T-helper 22 cell (primary cell): ENCODE measurements around the gene FOLR1.
"Not testable (repeated sequence)": the region's sequence is repeated elsewhere in the genome, so short reads cannot be mapped to it uniquely, and the experiment has no call there.

Experiments used
- DNase-seq: peaks from one replicate; pipeline ENCODE4 v3.0.0-alpha.2; 2020; ENCODE audit warnings: low read depth

Gene FOLR1

GRCh38 chr11:72191961-72192381, at the start of gene FOLR1:
FOLR1 (plus strand) TSS chr11:72192140; CDS start chr11:72192174, 34 bp downstream.
- DNase-seq = no peak

- not testable (repeated sequence) for DNase-seq
Measured at GRCh38 chr11:72142543-72142942, 49.4 kb upstream of the FOLR1 start.

GRCh38 chr11:72144807-72145565, 47.0 kb upstream of the FOLR1 start:
- DNase-seq = no peak

- no peak for DNase-seq
Measured at GRCh38 chr11:72146625-72147024, 45.3 kb upstream of the FOLR1 start.

- DNase-seq = no peak
Measured at GRCh38 chr11:72150882-72151281, 41.1 kb upstream of the FOLR1 start.

GRCh38 chr11:72153874-72154273, 38.1 kb upstream of the FOLR1 start:
- not testable (repeated sequence) for DNase-seq

- DNase-seq = no peak
Measured at GRCh38 chr11:72154816-72155215, 37.1 kb upstream of the FOLR1 start.

- no peak for DNase-seq
Measured at GRCh38 chr11:72155751-72156150, 36.2 kb upstream of the FOLR1 start.

- no peak for DNase-seq
Measured at GRCh38 chr11:72157131-72157530, 34.8 kb upstream of the FOLR1 start.

- no peak for DNase-seq
Measured at GRCh38 chr11:72160319-72160718, 31.6 kb upstream of the FOLR1 start.

GRCh38 chr11:72162891-72163492, 28.9 kb upstream of the FOLR1 start:
- no peak for DNase-seq

GRCh38 chr11:72164187-72164586, 27.8 kb upstream of the FOLR1 start:
- DNase-seq = not testable (repeated sequence)

GRCh38 chr11:72169046-72169555, 22.8 kb upstream of the FOLR1 start:
- DNase-seq = not testable (repeated sequence)

GRCh38 chr11:72169754-72170153, 22.2 kb upstream of the FOLR1 start:
- DNase-seq = not testable (repeated sequence)

GRCh38 chr11:72172043-72172442, 19.9 kb upstream of the FOLR1 start:
- not testable (repeated sequence) for DNase-seq

- DNase-seq = no peak
Measured at GRCh38 chr11:72173291-72173690, 18.6 kb upstream of the FOLR1 start.

GRCh38 chr11:72174302-72175070, 17.5 kb upstream of the FOLR1 start:
- no peak for DNase-seq

- no peak for DNase-seq
Measured at GRCh38 chr11:72177656-72178055, 14.3 kb upstream of the FOLR1 start.

- no peak for DNase-seq
Measured at GRCh38 chr11:72179049-72179803, 12.7 kb upstream of the FOLR1 start.

- no peak for DNase-seq
Measured at GRCh38 chr11:72179804-72180396, 12.0 kb upstream of the FOLR1 start.

GRCh38 chr11:72180892-72181552, 10.9 kb upstream of the FOLR1 start:
- DNase-seq = not testable (repeated sequence)
